CD4-positive, alpha-beta memory T cell (primary cell): ENCODE data around the gene HDHD2. TPM values are rescaled to one million over a fixed set of nuclear protein-coding genes. Genes with fewer than 3 reads are reported as not detected.
A peak's percentile ranks its signal among the peaks of the same experiment; 100 is the strongest.

Experiments
- CTCF ChIA-PET: fragments of 350-600 bp; sonication (Branson Sonifier 250); formaldehyde crosslinking; loops from one replicate; lab custom pipeline; 2021; ENCODE audit warnings: inconsistent platforms; ENCODE audit not compliant: partially characterized antibody; lab: Charles Lee
- POLR2A ChIA-PET: fragments of 350-600 bp; sonication (Branson Sonifier 250); formaldehyde crosslinking; loops from one replicate; lab custom pipeline; 2021; ENCODE audit not compliant: partially characterized antibody; lab: Charles Lee
- DNase-seq, 5 donors: peaks; one replicate each; pipeline versions ENCODE4 v3.0.0 to v3.0.0-alpha.2; 2020 to 2022; ENCODE audit warnings: mixed read lengths in 1 of 5
- H3K27ac ChIP-seq: one replicate; pipeline ENCODE4 v1.7.0; 2013; ENCODE audit warnings: low read depth, low read length
- H3K27me3 ChIP-seq: 2 replicates; pipeline ENCODE4 v1.7.0; 2013; ENCODE audit warnings: mild to moderate bottlenecking, low read length, moderate library complexity; ENCODE audit not compliant: insufficient read depth
- H3K36me3 ChIP-seq: 2 replicates; pipeline ENCODE4 v1.7.0; 2013; ENCODE audit warnings: mild to moderate bottlenecking, low read length, moderate library complexity; ENCODE audit not compliant: insufficient read depth
- H3K4me1 ChIP-seq: 2 replicates; pipeline ENCODE4 v1.7.0; 2013; ENCODE audit warnings: mild to moderate bottlenecking, low read length, moderate library complexity; ENCODE audit not compliant: insufficient read depth
- H3K4me3 ChIP-seq, 2 donors: one replicate each; pipeline ENCODE4 v1.7.0; 2013; ENCODE audit warnings: low read length in 2 of 2, mild to moderate bottlenecking in 1 of 2
- H3K9me3 ChIP-seq, 2 donors: one replicate each; pipeline ENCODE4 v1.7.0; 2013; ENCODE audit warnings: low read length in 2 of 2, control low read depth in 1 of 2; ENCODE audit not compliant: control insufficient read depth in 1 of 2
- H3K27ac Mint-ChIP-seq, 7 donors: one replicate each; pipeline ENCODE4 v1.8.0; 2020 to 2021; ENCODE audit warnings: mixed read lengths in 7 of 7, mild to moderate bottlenecking in 6 of 7, inconsistent platforms in 3 of 7, moderate library complexity in 3 of 7
- H3K27me3 Mint-ChIP-seq, 2 donors: one replicate each; pipeline ENCODE4 v1.8.0; 2020 to 2021; ENCODE audit warnings: mixed read lengths in 2 of 2
- H3K36me3 Mint-ChIP-seq, 2 donors: one replicate each; pipeline ENCODE4 v1.8.0; 2020 to 2021; ENCODE audit warnings: mixed read lengths in 2 of 2, inconsistent platforms in 1 of 2, mild to moderate bottlenecking in 1 of 2
- H3K4me1 Mint-ChIP-seq, 4 donors: one replicate each; pipeline ENCODE4 v1.8.0; 2020 to 2021; ENCODE audit warnings: mixed read lengths in 4 of 4, mild to moderate bottlenecking in 1 of 4
- H3K4me3 Mint-ChIP-seq, 8 donors: one replicate each; pipeline ENCODE4 v1.8.0; 2020 to 2021; ENCODE audit warnings: mixed read lengths in 8 of 8, mild to moderate bottlenecking in 7 of 8, moderate library complexity in 6 of 8, inconsistent platforms in 3 of 8
- H3K9me3 Mint-ChIP-seq, 8 donors: one replicate each; pipeline ENCODE4 v1.8.0; 2020 to 2021; ENCODE audit warnings: mixed read lengths in 8 of 8, mild to moderate bottlenecking in 5 of 8, inconsistent platforms in 3 of 8, moderate library complexity in 1 of 8
- intact Hi-C: fragments of 100-400 bp; cut with micrococcal nuclease; formaldehyde crosslinking; loops from one replicate; pipeline ENCODE4 v1.15.1; 2023
- polyA plus RNA-seq, 2 donors: library from polyadenylated mRNA; unstranded; fragments of 300-500 nt; fragmentation: Illumina TruSeq; gene quantifications; one replicate each; pipeline ENCODE4 v1.2.3, GENCODE V29; 2021
- total RNA-seq, 2 experiments: library from RNA; stranded (reverse); gene quantifications; one replicate each; pipeline ENCODE4 v1.2.3, GENCODE V29; 2021

Gene HDHD2
- total and polyA plus RNA-seq, 4 experiments from 2014 or later = 34.2 to 62.6 (median 38.5) TPM

GRCh38 chr18:47100212-47100831 is 50.0 kb downstream of the HDHD2 start:
- no peaks in the 10 kb centered on the region for H3K9me3 Mint-ChIP-seq
- POLR2A ChIA-PET = no interaction called here
- intact Hi-C loops = loop anchor here (1.0 to 2.0 kb wide), 2 partner anchors 105 to 182 kb away; no protein-coding TSS in a partner anchor

GRCh38 chr18:47095810-47096209 is 54.5 kb downstream of the HDHD2 start:
- POLR2A ChIA-PET = no interaction called here
- Histone ChIP-seq H3K4me1 (no peaks in the 10 kb centered on the region), H3K27ac (no peak overlapping the region), H3K4me3 (no peak overlapping the region), H3K9me3 (no peaks in the 10 kb centered on the region), H3K36me3 (no peaks in the 10 kb centered on the region), H3K27me3 (no peaks in the 10 kb centered on the region)
- intact Hi-C loops = no loop called here
- CTCF ChIA-PET = interaction anchor here (1.9 kb wide), 1 partner anchor 653 kb away, joined by 6 read pairs; no protein-coding TSS in a partner anchor
- Mint-ChIP-seq H3K27ac (no peak overlapping the region), H3K4me3 (no peak overlapping the region), H3K36me3 (peaks cover 0 to 18% of the 10 kb centered on the region in 2 donors), H3K9me3 (no peaks in the 10 kb centered on the region), H3K4me1 (no peaks in the 10 kb centered on the region), H3K27me3 (no peaks in the 10 kb centered on the region)
- no peak for DNase-seq

More at GRCh38 chr18:47100212-47100831, 50.0 kb downstream of the HDHD2 start:
- H3K27ac ChIP-seq = no peak overlapping the region
- H3K27me3 Mint-ChIP-seq = no peaks in the 10 kb centered on the region
- H3K9me3 ChIP-seq = no peaks in the 10 kb centered on the region
- H3K27me3 ChIP-seq = no peaks in the 10 kb centered on the region
- CTCF ChIA-PET = interaction anchor here (0.8 to 8.8 kb wide), 11 partner anchors 9 to 809 kb away, joined by 3 to 142 read pairs (median 5); no protein-coding TSS in a partner anchor
- H3K27ac Mint-ChIP-seq = no peak overlapping the region
- no peak overlapping the region for H3K4me3 ChIP-seq
- H3K4me1 Mint-ChIP-seq = no peaks in the 10 kb centered on the region
- DNase-seq = peak; percentile 48 to 64 (median 55)
- no peaks in the 10 kb centered on the region for H3K4me1 ChIP-seq
- H3K36me3 ChIP-seq = no peaks in the 10 kb centered on the region
- no peak overlapping the region for H3K4me3 Mint-ChIP-seq
- peaks cover 0 to 11% of the 10 kb centered on the region in 2 donors for H3K36me3 Mint-ChIP-seq

DNA sequence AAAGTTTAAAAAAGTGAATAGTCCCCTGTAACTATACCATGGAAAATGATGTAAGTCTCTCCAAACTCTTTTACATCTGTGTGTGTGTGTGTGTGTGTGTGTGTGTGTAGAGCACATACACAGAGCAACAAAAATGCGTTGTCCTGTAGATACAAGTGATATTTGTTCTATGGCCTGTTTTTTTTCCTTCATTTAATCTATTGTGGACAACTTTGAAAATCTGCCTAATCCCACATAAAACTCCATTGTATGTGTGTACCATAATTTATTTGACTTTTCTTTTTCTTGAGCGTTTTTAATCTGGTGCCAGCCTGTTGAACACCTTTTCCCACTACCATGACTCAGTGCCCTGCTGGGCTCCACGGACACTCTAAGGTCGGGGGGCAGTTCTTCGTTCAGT is 62.6 kb downstream of the HDHD2 start:
- no peak overlapping the region for H3K27ac Mint-ChIP-seq
- H3K4me3 Mint-ChIP-seq = no peak overlapping the region
- Histone ChIP-seq H3K27me3 (no peaks in the 10 kb centered on the region), H3K27ac (no peak overlapping the region), H3K9me3 (no peaks in the 10 kb centered on the region), H3K36me3 (no peaks in the 10 kb centered on the region), H3K4me3 (no peak overlapping the region), H3K4me1 (no peaks in the 10 kb centered on the region)
- H3K36me3 Mint-ChIP-seq = peaks cover 1 to 38% of the 10 kb centered on the region in 2 donors
- intact Hi-C loops = no loop called here
- H3K27me3 Mint-ChIP-seq = no peaks in the 10 kb centered on the region
- POLR2A ChIA-PET = no interaction called here
- DNase-seq = no peak
- no peaks in the 10 kb centered on the region for H3K9me3 Mint-ChIP-seq
- H3K4me1 Mint-ChIP-seq = no peaks in the 10 kb centered on the region
- CTCF ChIA-PET = interaction anchor here (1.5 kb wide), 1 partner anchor 117 kb away, joined by 6 read pairs; no protein-coding TSS in a partner anchor

DNA sequence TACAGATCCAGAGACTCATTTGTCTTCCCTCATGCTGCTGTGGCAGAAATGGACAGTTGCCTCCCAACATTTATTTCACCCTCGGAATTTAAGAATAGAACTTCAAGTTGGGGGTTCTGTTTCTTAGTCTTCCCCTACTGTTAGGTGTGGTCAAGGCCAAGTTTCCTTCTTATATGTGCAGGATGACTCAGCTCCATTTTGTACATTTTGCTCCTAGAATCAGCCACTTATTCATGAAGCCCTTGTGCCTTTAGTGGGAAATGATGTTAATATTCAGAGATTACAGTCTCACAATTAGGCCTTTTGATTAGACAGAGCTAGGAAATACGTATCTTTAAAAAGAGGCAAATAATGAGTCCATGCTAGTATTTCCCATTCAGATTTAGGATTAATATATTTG is 68.7 kb downstream of the HDHD2 start:
- peaks cover 0 to 17% of the 10 kb centered on the region in 2 donors for H3K36me3 Mint-ChIP-seq
- ChIA-PET POLR2A (no interaction called here), CTCF (interaction anchor here (0.7 to 1.7 kb wide), 2 partner anchors 123 to 673 kb away, joined by 3 to 4 read pairs; no protein-coding TSS in a partner anchor)
- no peak overlapping the region for H3K4me3 Mint-ChIP-seq
- no peaks in the 10 kb centered on the region for H3K9me3 ChIP-seq
- H3K9me3 Mint-ChIP-seq = no peaks in the 10 kb centered on the region
- intact Hi-C loops = no loop called here
- no peaks in the 10 kb centered on the region for H3K36me3 ChIP-seq
- no peak overlapping the region for H3K27ac ChIP-seq
- H3K27me3 Mint-ChIP-seq = peaks cover 0 to 2% of the 10 kb centered on the region in 2 donors
- H3K27me3 ChIP-seq = no peaks in the 10 kb centered on the region
- no peak for DNase-seq
- H3K27ac Mint-ChIP-seq = no peak overlapping the region
- H3K4me1 ChIP-seq = no peaks in the 10 kb centered on the region
- H3K4me3 ChIP-seq = no peak overlapping the region
- H3K4me1 Mint-ChIP-seq = no peaks in the 10 kb centered on the region

DNA sequence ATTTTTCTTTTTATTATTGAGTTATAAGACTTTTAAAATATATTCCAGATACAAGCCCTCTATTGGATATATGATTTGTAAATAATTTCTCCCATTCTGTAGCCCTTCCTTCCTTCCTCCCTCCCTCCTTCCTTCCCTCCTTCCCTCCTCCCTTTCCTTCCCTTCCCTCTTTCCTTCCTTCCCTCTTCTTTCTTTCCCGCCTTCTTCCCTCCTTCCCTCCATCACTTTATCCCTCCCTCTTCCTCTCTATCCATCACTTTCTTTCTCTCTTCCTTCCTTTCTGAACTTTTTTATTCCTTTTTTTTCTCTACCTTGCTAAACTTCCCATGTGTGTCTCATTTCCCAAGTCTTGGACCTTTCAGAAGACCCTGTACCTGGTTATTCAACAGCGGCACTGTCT is 69.4 kb downstream of the HDHD2 start:
- CTCF ChIA-PET = interaction anchor here (1.7 kb wide), 1 partner anchor 124 kb away, joined by 4 read pairs; no protein-coding TSS in a partner anchor
- no peak overlapping the region for H3K27ac ChIP-seq
- no peak for DNase-seq
- Mint-ChIP-seq H3K36me3 (peaks cover 0 to 12% of the 10 kb centered on the region in 2 donors), H3K27me3 (peaks cover 0 to 2% of the 10 kb centered on the region in 2 donors), H3K27ac (peak overlapping the region in 1 of 7 donors; percentile 77), H3K4me3 (no peak overlapping the region), H3K9me3 (no peaks in the 10 kb centered on the region), H3K4me1 (no peaks in the 10 kb centered on the region)
- intact Hi-C loops = no loop called here
- no peaks in the 10 kb centered on the region for H3K36me3 ChIP-seq
- no peaks in the 10 kb centered on the region for H3K9me3 ChIP-seq
- POLR2A ChIA-PET = no interaction called here
- no peak overlapping the region for H3K4me3 ChIP-seq
- H3K27me3 ChIP-seq = no peaks in the 10 kb centered on the region
- H3K4me1 ChIP-seq = no peaks in the 10 kb centered on the region

DNA sequence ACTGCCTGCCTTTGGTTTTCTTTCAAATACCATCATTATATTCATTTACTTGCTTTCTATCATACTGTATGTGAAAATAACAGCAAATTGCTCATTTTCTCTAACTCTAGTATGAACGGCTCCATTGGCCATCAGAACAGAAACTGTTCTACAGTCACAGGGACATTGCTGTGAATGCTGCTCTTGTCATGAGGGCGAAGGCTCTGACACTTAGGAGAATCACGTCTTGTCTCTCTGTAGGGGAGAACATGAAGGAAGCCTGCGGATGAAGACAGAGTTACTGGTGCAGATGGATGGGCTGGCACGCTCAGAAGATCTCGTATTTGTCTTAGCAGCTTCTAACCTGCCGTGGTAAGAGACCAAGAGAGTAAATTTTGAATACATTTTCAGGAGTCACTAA is 73.2 kb downstream of the HDHD2 start:
- CTCF ChIA-PET = no interaction called here
- H3K27ac Mint-ChIP-seq = no peak overlapping the region
- Histone ChIP-seq H3K36me3 (no peaks in the 10 kb centered on the region), H3K9me3 (no peaks in the 10 kb centered on the region), H3K27ac (no peak overlapping the region), H3K4me1 (no peaks in the 10 kb centered on the region), H3K4me3 (no peak overlapping the region), H3K27me3 (no peaks in the 10 kb centered on the region)
- intact Hi-C loops = no loop called here
- no peaks in the 10 kb centered on the region for H3K4me1 Mint-ChIP-seq
- no peak overlapping the region for H3K4me3 Mint-ChIP-seq
- peaks cover 0 to 12% of the 10 kb centered on the region in 2 donors for H3K27me3 Mint-ChIP-seq
- no peaks in the 10 kb centered on the region for H3K9me3 Mint-ChIP-seq
- no peaks in the 10 kb centered on the region for H3K36me3 Mint-ChIP-seq
- POLR2A ChIA-PET = no interaction called here
- DNase-seq = no peak

DNA sequence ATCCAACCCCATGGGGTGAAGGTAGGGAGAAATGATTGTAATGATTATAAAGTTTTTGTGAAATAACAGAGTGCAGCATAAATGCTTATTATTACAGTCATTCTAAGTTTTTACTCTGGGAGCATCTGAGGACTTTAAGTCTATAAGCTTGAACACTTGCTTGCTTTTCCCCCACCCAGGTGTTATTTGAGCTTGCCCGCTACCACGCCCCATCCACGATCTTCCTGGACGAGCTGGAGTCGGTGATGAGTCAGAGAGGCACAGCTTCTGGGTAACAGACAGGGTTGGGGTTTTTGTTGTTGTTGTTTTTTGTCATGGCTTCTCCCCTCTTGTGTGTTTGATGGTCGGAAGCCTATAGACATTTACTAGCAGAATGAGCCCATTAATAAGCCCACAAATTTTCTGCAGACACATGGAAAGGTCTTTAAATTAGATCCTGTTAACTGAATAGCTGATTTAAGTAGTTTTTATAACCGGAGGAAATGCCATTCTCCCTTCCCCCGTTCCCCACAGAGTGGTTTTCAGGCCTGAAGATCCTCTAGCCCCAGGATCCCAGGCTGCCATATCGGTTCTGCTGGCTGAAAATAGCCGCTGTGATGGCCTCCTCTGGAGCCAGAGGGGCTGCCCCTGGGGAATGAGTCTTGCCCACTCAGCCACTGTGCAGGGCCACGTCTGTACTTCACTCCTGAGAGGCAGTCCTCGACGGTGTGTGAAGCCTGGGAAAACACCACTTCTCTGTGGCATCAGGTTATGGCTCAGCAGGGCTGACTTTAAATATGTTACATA is 75.0 kb downstream of the HDHD2 start:
- no peaks in the 10 kb centered on the region for H3K9me3 Mint-ChIP-seq
- intact Hi-C loops = no loop called here
- H3K9me3 ChIP-seq = no peaks in the 10 kb centered on the region
- no peaks in the 10 kb centered on the region for H3K36me3 ChIP-seq
- H3K27me3 Mint-ChIP-seq = peaks cover 2 to 12% of the 10 kb centered on the region in 2 donors
- no peaks in the 10 kb centered on the region for H3K4me1 ChIP-seq
- ChIA-PET CTCF (interaction anchor here (1.1 to 1.5 kb wide), 3 partner anchors 26 to 673 kb away, joined by 3 to 4 read pairs (median 3); no protein-coding TSS in a partner anchor), POLR2A (no interaction called here)
- no peak for DNase-seq
- no peaks in the 10 kb centered on the region for H3K27me3 ChIP-seq
- H3K4me3 Mint-ChIP-seq = no peak overlapping the region
- no peak overlapping the region for H3K27ac ChIP-seq
- H3K4me1 Mint-ChIP-seq = no peaks in the 10 kb centered on the region
- no peak overlapping the region for H3K4me3 ChIP-seq
- H3K27ac Mint-ChIP-seq = no peak overlapping the region
- H3K36me3 Mint-ChIP-seq = no peaks in the 10 kb centered on the region
